CD4-positive, alpha-beta T cell treated with Interleukin-2 at 100 ng/mL for 4 hours (primary cell): Measurements from ENCODE around the gene MMP11.

Experiments
- DNase-seq: peaks from one replicate; pipeline ENCODE4 v3.0.0-alpha.2; 2020; ENCODE audit warnings: low spot score

MMP11 gene

DNA sequence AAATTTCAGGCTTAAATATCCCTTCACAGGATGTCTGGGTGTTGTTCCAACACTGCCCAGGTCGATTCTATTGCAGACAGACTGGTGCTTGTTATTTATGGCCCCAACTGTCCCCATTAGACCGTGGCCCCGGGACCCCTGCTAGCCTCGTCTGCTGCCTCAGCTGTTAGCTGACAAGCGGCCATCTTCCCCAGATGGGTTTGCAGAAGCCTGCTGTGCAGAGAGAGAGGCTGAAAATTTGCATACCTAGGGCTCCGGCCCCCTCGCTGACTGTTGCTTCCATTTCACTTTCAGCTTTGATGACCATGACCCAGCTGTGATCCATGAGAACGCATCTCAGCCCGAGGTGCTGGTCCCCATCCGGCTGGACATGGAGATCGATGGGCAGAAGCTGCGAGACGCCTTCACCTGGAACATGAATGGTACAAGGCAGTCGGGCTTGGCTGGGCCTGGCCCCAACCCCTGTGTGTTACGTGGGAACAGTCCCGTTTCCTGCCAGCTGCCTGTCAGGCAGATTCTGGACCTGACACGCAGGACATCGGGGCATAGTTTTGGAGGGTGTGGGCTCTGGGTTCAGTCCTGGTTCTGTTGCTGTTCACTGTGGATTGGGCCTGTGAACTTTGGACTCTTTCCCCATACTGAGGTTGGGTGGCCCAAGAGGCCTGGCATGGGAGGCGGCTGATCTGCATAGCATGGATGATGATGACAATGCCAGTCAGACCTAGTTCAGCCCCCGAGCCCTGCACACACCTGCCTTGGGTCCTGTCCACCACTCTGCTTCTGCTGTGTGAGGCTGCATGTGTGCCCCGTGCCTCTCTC is 30.6 kb downstream of the MMP11 start:
- no peak for DNase-seq

DNA sequence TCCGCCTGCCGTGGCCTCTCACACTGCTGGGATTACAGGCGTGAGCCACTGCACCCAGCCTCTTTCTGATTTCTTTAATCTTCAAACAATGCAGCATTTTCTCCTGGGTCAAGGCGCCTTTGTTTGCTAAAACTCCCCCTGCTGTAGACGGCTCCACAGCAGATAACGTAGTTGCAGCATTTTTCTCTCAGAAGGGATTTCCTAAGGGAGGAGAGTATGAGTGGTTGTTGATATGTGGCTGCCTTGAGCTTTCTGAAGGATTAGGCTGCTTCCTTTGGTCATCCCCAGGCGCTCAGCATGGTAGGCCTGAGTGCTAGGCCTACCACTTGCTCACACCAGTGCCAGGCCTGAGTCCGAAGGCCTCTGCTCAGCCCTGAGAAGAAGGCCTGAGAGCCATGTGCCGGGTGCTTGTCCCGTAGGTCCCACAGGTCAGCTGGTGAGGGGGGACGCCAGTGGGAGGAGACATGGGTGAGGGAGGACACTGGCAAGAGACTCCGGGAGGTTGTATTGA is 32.2 kb downstream of the MMP11 start:
- DNase-seq = no peak

- no peak for DNase-seq
Measured at GRCh38 chr22:23806837-23807236, 34.2 kb downstream of the MMP11 start.

DNA sequence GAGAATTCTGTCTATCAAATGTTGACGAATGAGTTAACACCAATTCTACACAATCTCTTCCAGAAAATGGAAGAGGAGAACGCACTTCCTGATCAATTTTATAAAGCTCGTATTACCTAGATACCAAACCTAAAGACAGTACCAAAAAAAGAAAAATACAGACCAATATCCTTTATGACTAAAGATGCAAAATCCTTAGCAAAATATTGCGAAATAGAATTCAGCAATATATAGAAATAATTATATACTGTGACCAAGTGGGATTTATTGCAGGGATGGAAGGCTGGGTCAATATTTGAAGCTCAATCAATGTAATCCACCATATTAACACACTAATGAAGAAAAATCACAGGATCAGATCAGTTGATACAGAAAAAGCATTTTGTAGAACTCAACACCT is 39.7 kb downstream of the MMP11 start:
- no peak for DNase-seq

- DNase-seq = no peak
Measured at GRCh38 chr22:23815541-23816155, 43.0 kb downstream of the MMP11 start.

DNA sequence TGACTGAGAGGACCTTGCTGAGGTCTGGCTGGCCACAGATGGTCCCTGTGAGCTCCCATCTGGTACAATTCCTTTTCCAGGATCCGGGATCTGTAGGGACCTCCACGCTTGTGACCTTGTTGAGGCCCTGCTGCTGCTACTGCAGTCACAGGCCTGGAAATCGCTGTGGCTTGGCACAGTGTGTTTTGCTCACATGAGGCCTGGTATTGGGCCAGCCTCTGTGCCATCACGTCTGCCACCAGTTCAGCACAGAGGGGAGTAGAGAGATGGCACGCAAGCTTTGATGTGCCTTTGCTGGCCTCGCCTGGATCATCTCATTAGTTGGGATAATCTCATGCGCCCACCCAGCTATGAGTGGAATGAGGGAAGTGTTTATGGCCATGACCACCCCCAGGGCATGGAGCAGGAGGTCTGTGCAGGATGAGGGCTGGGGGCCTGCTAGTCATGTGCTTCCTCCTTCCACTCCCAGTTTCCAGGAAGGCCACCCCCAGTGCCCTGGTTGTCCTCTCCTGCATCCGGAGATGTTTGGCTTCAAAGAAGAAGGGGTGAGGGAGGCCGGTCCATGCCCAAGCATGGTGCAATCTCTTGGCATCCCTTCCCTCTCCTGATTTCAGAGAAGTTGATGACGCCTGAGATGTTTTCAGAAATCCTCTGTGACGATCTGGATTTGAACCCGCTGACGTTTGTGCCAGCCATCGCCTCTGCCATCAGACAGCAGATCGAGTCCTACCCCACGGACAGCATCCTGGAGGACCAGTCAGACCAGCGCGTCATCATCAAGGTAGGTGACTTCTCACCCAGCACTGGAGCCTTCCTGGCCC is 43.7 kb downstream of the MMP11 start:
- DNase-seq = no peak

DNA sequence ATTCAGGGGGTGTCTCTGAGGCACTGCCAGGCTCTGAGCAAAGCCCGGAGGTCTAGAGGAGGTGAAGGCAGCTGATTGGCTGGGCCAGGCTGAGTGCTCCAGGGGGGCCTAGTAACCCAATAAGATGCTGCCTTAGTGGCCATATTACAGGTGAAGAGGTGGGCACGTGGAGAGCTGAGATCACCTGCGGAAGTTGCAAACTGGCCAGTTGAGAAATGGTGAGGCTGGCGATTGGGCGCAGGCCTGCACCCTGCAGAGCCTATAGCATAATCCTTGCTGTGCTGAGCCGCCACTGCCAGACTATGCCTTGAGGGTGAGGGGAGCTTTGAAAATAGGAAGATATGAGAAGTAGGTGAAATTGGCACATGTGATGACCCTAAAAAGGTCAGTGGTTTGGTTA is 44.5 kb downstream of the MMP11 start:
- no peak for DNase-seq

- no peak for DNase-seq
Measured at GRCh38 chr22:23818541-23818940, 45.9 kb downstream of the MMP11 start.

- DNase-seq = no peak
Measured at GRCh38 chr22:23820748-23821211, 48.1 kb downstream of the MMP11 start.

GRCh38 chr22:23822101-23822671 is 49.5 kb downstream of the MMP11 start:
- no peak for DNase-seq

GRCh38 chr22:23823331-23823791 is 50.7 kb downstream of the MMP11 start:
- DNase-seq = no peak

DNA sequence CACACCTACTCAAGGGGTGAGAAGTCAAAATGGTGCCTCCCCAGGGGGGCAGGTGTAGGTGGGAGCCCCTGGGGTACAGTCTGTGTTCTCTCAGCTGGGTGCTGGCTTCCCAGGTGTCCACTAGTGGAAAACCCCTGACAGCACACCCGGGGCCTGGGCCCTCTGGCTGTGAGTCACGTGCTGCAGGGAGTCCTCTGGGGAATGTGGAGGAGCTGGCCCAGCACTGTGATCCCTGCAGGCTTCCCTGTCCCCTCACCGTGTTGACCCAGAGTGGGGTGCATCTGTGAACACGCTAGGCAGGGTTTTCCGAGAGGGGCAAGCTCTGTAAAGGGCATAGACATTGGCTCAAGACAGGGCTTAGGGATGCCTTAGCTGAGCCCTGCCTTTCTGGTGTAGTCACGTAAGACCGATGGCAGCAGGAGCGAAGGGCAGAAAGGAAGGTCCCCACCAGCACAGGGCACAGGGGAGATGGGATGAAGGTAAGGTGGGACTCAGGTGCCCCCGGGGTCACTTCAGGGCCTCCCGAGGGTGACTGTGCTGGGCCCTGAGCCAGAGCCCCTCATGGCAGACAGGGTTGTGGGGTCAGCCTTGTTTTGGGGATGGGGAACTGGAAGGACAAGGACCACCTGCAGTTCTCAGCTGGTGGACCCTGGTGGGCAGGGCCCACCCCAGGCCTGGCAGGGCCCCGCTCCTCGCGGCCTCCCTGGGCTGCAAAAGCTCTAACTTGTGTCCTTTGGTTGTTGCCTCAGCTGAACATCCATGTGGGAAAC is 52.0 kb downstream of the MMP11 start:
- no peak for DNase-seq

GRCh38 chr22:23825246-23825905 is 52.7 kb downstream of the MMP11 start:
- no peak for DNase-seq

- DNase-seq = no peak
Measured at GRCh38 chr22:23826510-23827350, 54.1 kb downstream of the MMP11 start.

GRCh38 chr22:23827351-23827995 is 54.8 kb downstream of the MMP11 start:
- DNase-seq = no peak

DNA sequence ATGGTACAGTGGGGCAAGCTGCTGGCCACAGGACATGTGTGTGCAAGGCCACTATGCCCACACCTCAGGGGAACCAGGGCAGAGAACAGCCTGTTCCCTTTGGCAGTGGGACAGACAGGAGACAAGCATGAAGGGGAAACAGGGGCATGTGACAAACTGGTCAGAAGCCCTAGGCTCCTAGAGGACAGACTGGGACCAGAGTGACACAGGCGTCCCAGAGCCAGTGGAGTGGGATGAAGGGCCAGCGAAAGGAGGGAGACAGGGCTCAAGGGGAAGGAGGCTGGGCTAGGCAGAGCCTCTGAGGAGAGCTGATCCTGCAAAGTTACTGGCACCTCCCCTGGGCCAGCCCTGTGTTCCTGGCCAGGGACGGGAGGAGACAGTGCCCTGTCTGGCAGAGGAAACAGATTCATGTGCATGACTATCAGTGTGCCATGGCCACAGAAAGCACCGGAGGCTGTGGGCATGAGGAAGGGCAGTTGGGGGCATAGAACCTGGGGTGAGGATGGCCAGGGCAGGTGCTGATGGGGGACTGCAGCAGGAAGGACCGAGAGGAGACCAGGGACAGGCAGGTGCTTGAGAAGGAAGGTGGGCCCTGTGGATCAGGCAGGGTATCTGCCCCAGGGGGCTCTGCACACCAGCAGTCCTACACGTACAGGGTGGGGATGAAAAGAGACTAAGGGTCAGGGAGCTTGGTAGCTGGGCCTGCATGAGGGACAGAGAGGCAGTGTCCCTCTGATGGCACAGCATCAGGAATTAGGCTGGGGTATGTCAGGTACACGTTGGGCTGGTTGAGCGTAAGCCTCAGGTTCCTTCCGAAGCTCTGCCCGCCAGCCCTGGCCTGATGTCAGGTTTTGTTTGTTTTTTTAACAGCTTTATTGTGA is 56.4 kb downstream of the MMP11 start:
- no peak for DNase-seq

GRCh38 chr22:23829845-23830372 is 57.3 kb downstream of the MMP11 start:
- DNase-seq = no peak

- DNase-seq = no peak
Measured at GRCh38 chr22:23831261-23831660, 58.6 kb downstream of the MMP11 start.
